Colonic mucosa (tissue), 4 donors: Measurements from ENCODE around the gene HTR2B. TPM values are rescaled to one million over a fixed set of nuclear protein-coding genes. Genes with fewer than 3 reads are reported as not detected.
"Not testable (repeated sequence)": the region's sequence is repeated elsewhere in the genome, so short reads cannot be mapped to it uniquely, and the experiment has no call there.

Experiments used
- DNase-seq: peaks from one replicate; pipeline ENCODE4 v3.0.0-alpha.2; 2020
- H3K27ac ChIP-seq: fragments of 200-600 bp; one replicate; pipeline ENCODE4 v1.8.0; 2021
- H3K27me3 ChIP-seq: fragments of 200-600 bp; one replicate; pipeline ENCODE4 v1.8.0; 2021
- H3K36me3 ChIP-seq: fragments of 200-600 bp; one replicate; pipeline ENCODE4 v1.8.0; 2021
- H3K4me1 ChIP-seq: fragments of 200-600 bp; one replicate; pipeline ENCODE4 v1.8.0; 2021; ENCODE audit warnings: mild to moderate bottlenecking
- H3K4me3 ChIP-seq: fragments of 200-600 bp; one replicate; pipeline ENCODE4 v1.8.0; 2021
- H3K9ac ChIP-seq, 2 donors: one replicate each; pipeline ENCODE4 v1.7.0; 2013; ENCODE audit warnings: control low read depth in 2 of 2, low read depth in 2 of 2, low read length in 2 of 2
- H3K9me3 ChIP-seq: fragments of 200-600 bp; one replicate; pipeline ENCODE4 v1.8.0; 2021
- CTCF ChIP-seq: fragments of 200-600 bp; IDR thresholded peaks from one replicate; pipeline ENCODE4 v1.8.0; 2022; ENCODE audit warnings: antibody characterized with exemption, mild to moderate bottlenecking
- intact Hi-C: fragments of 100-400 bp; cut with DNase I; formaldehyde crosslinking; loops from one replicate; pipeline ENCODE4 v1.14.1; 2022
- total RNA-seq, 2 donors: library from RNA; stranded (reverse); fragmentation: NEBNext Ultra II Directional in 1 of 2; extraction: Animal tissue kit (Norgen Biotek cat#: 25700) in 1 of 2; gene quantifications; one replicate each; pipeline ENCODE4 v1.2.1, GENCODE V29; 2021
- donor health status: healthy.
- donor health status: DM: no; HTN: no; CAD: no.
- donor health status: DM: no; HTN: no; CAD: no.

HTR2B gene
- total RNA-seq, 2 donors from 2014 or later, result 0.27 TPM; not detected in 1

GRCh38 chr2:231144896-231145295 lies 20.1 kb upstream of the HTR2B start:
- intact Hi-C loops, result no loop called here
- Histone ChIP-seq H3K27ac (no peak overlapping the region), H3K4me1 (no peaks in the 10 kb centered on the region), H3K9ac (no peak overlapping the region), H3K4me3 (no peak overlapping the region), H3K27me3 (no peaks in the 10 kb centered on the region), H3K9me3 (no peaks in the 10 kb centered on the region), H3K36me3 (no peaks in the 10 kb centered on the region)
- no peak for DNase-seq
- TF ChIP-seq CTCF, result no peak

GRCh38 chr2:231140808-231141207 lies 16.0 kb upstream of the HTR2B start:
- H3K9ac ChIP-seq, intact Hi-C loops, H3K9me3 ChIP-seq, H3K4me1 ChIP-seq, H3K4me3 ChIP-seq, DNase-seq, H3K27me3 ChIP-seq, H3K27ac ChIP-seq, H3K36me3 ChIP-seq: not testable (repeated sequence)

GRCh38 chr2:231139796-231140195 lies 15.0 kb upstream of the HTR2B start:
- no peaks in the 10 kb centered on the region for H3K4me1 ChIP-seq
- no peaks in the 10 kb centered on the region for H3K36me3 ChIP-seq
- no peak overlapping the region for H3K27ac ChIP-seq
- intact Hi-C loops, result no loop called here
- DNase-seq, result no peak
- no peaks in the 10 kb centered on the region for H3K27me3 ChIP-seq
- no peaks in the 10 kb centered on the region for H3K9me3 ChIP-seq
- no peak for TF ChIP-seq CTCF
- no peak overlapping the region for H3K9ac ChIP-seq
- no peak overlapping the region for H3K4me3 ChIP-seq

GRCh38 chr2:231138699-231139098 lies 13.9 kb upstream of the HTR2B start:
- DNase-seq, result no peak

GRCh38 chr2:231134910-231135655 lies 10.2 kb upstream of the HTR2B start:
- intact Hi-C loops, result no loop called here
- Histone ChIP-seq H3K9me3 (no peaks in the 10 kb centered on the region), H3K4me1 (no peaks in the 10 kb centered on the region), H3K27me3 (no peaks in the 10 kb centered on the region), H3K9ac (no peak overlapping the region), H3K27ac (no peak overlapping the region), H3K36me3 (no peaks in the 10 kb centered on the region), H3K4me3 (no peak overlapping the region)
- no peak for DNase-seq
- no peak for TF ChIP-seq CTCF

More at GRCh38 chr2:231138699-231139098, 13.9 kb upstream of the HTR2B start:
- H3K9me3 ChIP-seq, result no peaks in the 10 kb centered on the region
- no peak overlapping the region for H3K4me3 ChIP-seq
- no peaks in the 10 kb centered on the region for H3K27me3 ChIP-seq
- H3K9ac ChIP-seq, result no peak overlapping the region
- intact Hi-C loops, result no loop called here
- no peak overlapping the region for H3K27ac ChIP-seq
- TF ChIP-seq CTCF, result no peak
- H3K36me3 ChIP-seq, result no peaks in the 10 kb centered on the region
- no peaks in the 10 kb centered on the region for H3K4me1 ChIP-seq

- no peak for DNase-seq
- intact Hi-C loops, result no loop called here
- Histone ChIP-seq H3K4me3 (no peak overlapping the region), H3K4me1 (no peaks in the 10 kb centered on the region), H3K27me3 (no peaks in the 10 kb centered on the region), H3K9me3 (no peaks in the 10 kb centered on the region), H3K9ac (no peak overlapping the region), H3K27ac (no peak overlapping the region), H3K36me3 (no peaks in the 10 kb centered on the region)
- TF ChIP-seq CTCF, result no peak
Observed at GRCh38 chr2:231133365-231134099, 8.7 kb upstream of the HTR2B start.
